ENCODE results near the gene FNDC3A.

The FNDC3A gene

DNA sequence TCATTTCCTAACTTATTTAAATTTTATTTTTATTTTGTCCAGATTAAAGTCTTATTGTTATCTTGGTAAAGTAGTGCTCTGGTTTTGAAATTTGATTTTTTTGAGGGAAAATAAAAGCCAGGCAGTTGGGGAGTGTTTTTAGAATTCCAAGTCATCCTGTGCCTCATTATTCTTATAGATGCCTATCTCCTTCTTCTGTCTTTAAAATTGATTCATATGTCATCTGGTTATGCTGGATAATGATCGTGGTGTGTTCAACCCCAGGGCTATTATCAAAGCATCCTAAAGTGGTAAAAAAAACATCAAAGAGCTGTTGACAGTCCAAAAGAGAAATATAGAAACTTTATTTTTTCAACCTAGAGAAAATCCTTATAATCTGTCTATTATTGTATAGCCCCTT is 6.0 kb upstream of the FNDC3A start:
- DNase-seq = no peak
- WGBS = no CpG with 5 or more reads among the region's 1 CpG

DNA sequence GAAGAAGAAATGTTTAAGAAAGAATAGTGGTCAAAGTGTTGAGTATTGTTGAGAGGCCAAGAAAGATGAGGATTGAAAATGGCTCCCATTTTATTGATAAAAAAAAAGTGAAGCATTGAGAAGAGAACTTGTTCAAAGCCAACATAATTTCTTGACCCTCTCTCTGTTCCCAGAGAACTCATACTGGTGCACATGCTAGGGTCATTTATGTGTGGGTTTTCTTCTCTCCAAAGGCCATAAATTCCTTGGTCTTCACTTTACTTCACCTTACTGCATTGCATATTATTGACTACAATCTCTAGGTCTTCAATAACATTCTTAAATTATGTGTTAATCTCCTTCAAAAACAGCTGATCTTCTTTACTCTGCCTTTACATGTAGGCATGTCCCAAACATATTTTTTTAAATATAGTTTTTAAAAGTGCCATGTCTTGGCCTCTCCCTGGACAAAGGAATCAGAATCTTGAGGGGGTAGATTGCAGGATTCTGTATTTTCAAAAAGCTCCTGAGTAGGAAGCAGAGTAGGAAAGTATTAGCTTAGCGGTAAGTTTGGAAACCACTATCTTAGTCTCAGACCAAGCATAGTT is 1.8 kb upstream of the FNDC3A start:
- no peak overlapping the region for H3K4me2 ChIP-seq (ENCODE audit: low read length, poor library complexity, severe bottlenecking)
- no peak overlapping the region for H2BK5ac ChIP-seq (ENCODE audit: low read depth, low read length, poor library complexity, severe bottlenecking)
- 100% methylated on average over 1 of the region's 1 CpG for WGBS
- H4K8ac ChIP-seq (ENCODE audit: low read length) = no peak overlapping the region
- H2BK12ac ChIP-seq (ENCODE audit: low read length in 2 of 2) = no peak overlapping the region
- no peak overlapping the region for H3K27ac ChIP-seq (ENCODE audit: low read length, poor library complexity, severe bottlenecking)
- no peak overlapping the region for H3K23ac ChIP-seq (ENCODE audit: low read length in 2 of 2)
- peaks cover 44% of the 10 kb centered on the region for H3K9me3 ChIP-seq (ENCODE audit: control insufficient read depth, low read length)
- H2AFZ ChIP-seq (ENCODE audit: low read depth, low read length) = no peak overlapping the region
- no peak overlapping the region for H3K4ac ChIP-seq (ENCODE audit: low read depth in 1 of 2, low read length in 2 of 2)
- H2AK5ac ChIP-seq (ENCODE audit: low read length, severe bottlenecking) = no peak overlapping the region
- H3K18ac ChIP-seq (ENCODE audit: low read depth in 1 of 2, low read length in 2 of 2) = no peak overlapping the region
- no peak overlapping the region for H3K9ac ChIP-seq (ENCODE audit: low read length)
- no peak overlapping the region for H3K4me3 ChIP-seq (ENCODE audit: insufficient read depth in 1 of 2, low read depth in 1 of 2, low read length in 2 of 2)
- H2BK15ac ChIP-seq (ENCODE audit: low read depth, poor library complexity, severe bottlenecking) = no peak overlapping the region
- H4K91ac ChIP-seq (ENCODE audit: low read length) = no peak overlapping the region
- no peaks in the 10 kb centered on the region for H3K27me3 ChIP-seq (ENCODE audit: control insufficient read depth in 1 of 2, insufficient read depth in 1 of 2, low read length in 2 of 2)
- no peak overlapping the region for H2BK120ac ChIP-seq (ENCODE audit: low read depth, low read length)
- H3K36me3 ChIP-seq (ENCODE audit: control insufficient read depth in 1 of 2, insufficient read depth in 2 of 2, low read depth in 1 of 2, low read length in 2 of 2) = no peaks in the 10 kb centered on the region
- no peak for DNase-seq
- H3K4me1 ChIP-seq (ENCODE audit: control insufficient read depth, insufficient read depth, low read depth, low read length) = no peaks in the 10 kb centered on the region
- no peak overlapping the region for H3K14ac ChIP-seq (ENCODE audit: low read length in 2 of 2)
- H3K79me1 ChIP-seq (replicated peaks; ENCODE audit: low read length, poor library complexity, severe bottlenecking) = no peaks in the 10 kb centered on the region

More for the DNA sequence above, 6.0 kb upstream of the FNDC3A start:
- H3K79me1 ChIP-seq (replicated peaks; ENCODE audit: low read length, poor library complexity, severe bottlenecking) = no peaks in the 10 kb centered on the region
- no peak overlapping the region for H3K23ac ChIP-seq (ENCODE audit: low read length in 2 of 2)
- H2BK12ac ChIP-seq (ENCODE audit: low read length in 2 of 2) = no peak overlapping the region
- no peak overlapping the region for H3K9ac ChIP-seq (ENCODE audit: low read length)
- no peak overlapping the region for H3K27ac ChIP-seq (ENCODE audit: low read length, poor library complexity, severe bottlenecking)
- H3K4ac ChIP-seq (ENCODE audit: low read depth in 1 of 2, low read length in 2 of 2) = no peak overlapping the region
- no peak overlapping the region for H4K91ac ChIP-seq (ENCODE audit: low read length)
- no peak overlapping the region for H3K14ac ChIP-seq (ENCODE audit: low read length in 2 of 2)
- H2AK5ac ChIP-seq (ENCODE audit: low read length, severe bottlenecking) = no peak overlapping the region
- no peaks in the 10 kb centered on the region for H3K36me3 ChIP-seq (ENCODE audit: control insufficient read depth in 1 of 2, insufficient read depth in 2 of 2, low read depth in 1 of 2, low read length in 2 of 2)
- no peak overlapping the region for H4K8ac ChIP-seq (ENCODE audit: low read length)
- no peak overlapping the region for H3K4me3 ChIP-seq (ENCODE audit: insufficient read depth in 1 of 2, low read depth in 1 of 2, low read length in 2 of 2)
- no peak overlapping the region for H3K4me2 ChIP-seq (ENCODE audit: low read length, poor library complexity, severe bottlenecking)
- H3K4me1 ChIP-seq (ENCODE audit: control insufficient read depth, insufficient read depth, low read depth, low read length) = no peaks in the 10 kb centered on the region
- H3K18ac ChIP-seq (ENCODE audit: low read depth in 1 of 2, low read length in 2 of 2) = no peak overlapping the region
- no peaks in the 10 kb centered on the region for H3K27me3 ChIP-seq (ENCODE audit: control insufficient read depth in 1 of 2, insufficient read depth in 1 of 2, low read length in 2 of 2)
- H2BK5ac ChIP-seq (ENCODE audit: low read depth, low read length, poor library complexity, severe bottlenecking) = peak overlapping the region; percentile 31
- H2BK15ac ChIP-seq (ENCODE audit: low read depth, poor library complexity, severe bottlenecking) = no peak overlapping the region
- no peak overlapping the region for H2AFZ ChIP-seq (ENCODE audit: low read depth, low read length)
- no peak overlapping the region for H2BK120ac ChIP-seq (ENCODE audit: low read depth, low read length)
- peaks cover 44% of the 10 kb centered on the region for H3K9me3 ChIP-seq (ENCODE audit: control insufficient read depth, low read length)

DNA sequence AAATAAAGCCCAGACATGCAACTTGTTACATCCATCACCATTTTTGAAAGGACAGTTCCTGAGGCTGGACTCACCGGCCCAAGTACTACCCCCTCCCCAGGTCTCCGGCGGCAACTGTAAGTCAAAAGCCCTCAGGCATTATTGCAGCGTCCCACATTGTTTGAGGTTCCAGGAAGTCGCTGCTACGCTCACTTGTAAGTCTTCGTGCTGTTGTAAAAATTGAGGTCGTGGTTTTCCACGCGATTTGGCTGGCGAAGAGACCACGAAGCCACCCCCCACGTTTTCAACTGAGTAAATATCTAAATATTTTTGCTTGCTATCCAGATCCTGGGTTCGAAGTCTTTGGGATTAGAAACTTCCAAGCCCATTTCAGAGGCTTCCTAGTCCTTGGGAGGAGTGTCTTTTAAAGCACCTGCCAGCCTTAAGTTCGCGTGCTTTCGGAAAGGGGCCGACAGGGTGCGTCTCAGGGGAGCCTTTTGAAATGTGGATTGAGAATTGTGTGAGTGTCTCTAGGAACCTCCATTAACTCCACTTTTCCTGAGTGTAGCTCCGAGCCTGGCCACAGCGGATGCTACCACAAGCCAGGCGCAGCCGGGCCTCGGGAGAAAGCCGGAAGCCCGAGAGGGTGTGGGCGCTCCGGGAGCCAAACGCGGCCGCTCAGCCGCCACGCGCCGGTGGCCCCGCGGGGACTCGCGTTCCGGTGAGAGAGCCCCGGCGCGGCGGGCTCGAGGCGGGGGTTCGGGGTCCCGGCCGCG is 434 bp upstream of the FNDC3A start:
- 2% methylated on average over 35 of the region's 50 CpGs for WGBS

DNA sequence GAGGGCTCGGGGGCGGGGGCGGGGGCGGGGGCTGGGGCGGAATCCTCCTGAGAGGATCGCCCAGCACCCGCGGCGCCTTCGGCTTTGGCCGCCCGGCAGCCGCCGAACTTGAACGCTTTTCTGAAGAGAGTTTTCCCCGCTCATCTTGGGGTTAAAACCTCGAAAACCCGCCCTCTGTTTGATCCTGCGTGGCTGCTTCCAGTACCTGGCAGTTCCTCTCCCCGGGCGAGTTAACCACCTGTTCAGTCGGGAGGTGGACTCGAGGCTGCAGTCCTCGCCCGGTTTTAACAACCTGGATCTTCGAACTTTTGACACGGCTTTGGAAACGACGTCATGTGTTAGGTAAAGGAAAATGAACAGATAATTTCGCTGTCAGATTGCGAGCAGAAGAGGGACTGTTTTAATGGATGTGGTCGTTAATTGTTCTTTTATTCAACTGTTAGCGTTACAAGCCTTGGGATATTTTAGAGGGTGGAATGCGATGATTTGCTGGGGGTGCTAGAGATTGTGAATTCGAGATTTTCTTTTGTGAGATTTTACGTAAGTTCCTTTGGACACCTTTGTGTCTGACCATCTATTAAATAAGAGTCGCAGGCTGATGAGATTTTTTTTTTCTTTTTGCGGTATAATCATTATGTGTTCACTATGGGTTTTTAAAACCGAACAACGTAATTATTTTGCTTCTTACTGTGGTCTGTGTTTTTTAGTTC is 1.0 kb downstream of the FNDC3A start:
- H2AFZ ChIP-seq (ENCODE audit: low read depth, low read length) = peak overlapping the region; percentile 21
- H3K4me1 ChIP-seq (ENCODE audit: control insufficient read depth, insufficient read depth, low read depth, low read length) = no peaks in the 10 kb centered on the region
- H4K91ac ChIP-seq (ENCODE audit: low read length) = no peak overlapping the region
- no peak overlapping the region for H3K14ac ChIP-seq (ENCODE audit: low read length in 2 of 2)
- peak overlapping the region; percentile 86 for H3K27ac ChIP-seq (ENCODE audit: low read length, poor library complexity, severe bottlenecking)
- peaks cover 27% of the 10 kb centered on the region for H3K9me3 ChIP-seq (ENCODE audit: control insufficient read depth, low read length)
- H3K79me1 ChIP-seq (replicated peaks; ENCODE audit: low read length, poor library complexity, severe bottlenecking) = no peaks in the 10 kb centered on the region
- peak overlapping the region in 1 of 2 experiments; percentile 81 for H3K4ac ChIP-seq (ENCODE audit: low read depth in 1 of 2, low read length in 2 of 2)
- H2BK12ac ChIP-seq (ENCODE audit: low read length in 2 of 2) = peak overlapping the region in 1 of 2 experiments; percentile 23
- WGBS = under 1% methylated on average over 37 of the region's 40 CpGs
- no peak for DNase-seq
- peak overlapping the region; percentile 90 for H2BK15ac ChIP-seq (ENCODE audit: low read depth, poor library complexity, severe bottlenecking)
- H3K23ac ChIP-seq (ENCODE audit: low read length in 2 of 2) = no peak overlapping the region
- H3K36me3 ChIP-seq (ENCODE audit: control insufficient read depth in 1 of 2, insufficient read depth in 2 of 2, low read depth in 1 of 2, low read length in 2 of 2) = no peaks in the 10 kb centered on the region
- peak overlapping the region; percentile 85 to 91 for H3K4me3 ChIP-seq (ENCODE audit: insufficient read depth in 1 of 2, low read depth in 1 of 2, low read length in 2 of 2)
- peak overlapping the region; percentile 57 to 62 for H3K18ac ChIP-seq (ENCODE audit: low read depth in 1 of 2, low read length in 2 of 2)
- no peak overlapping the region for H4K8ac ChIP-seq (ENCODE audit: low read length)
- H2BK5ac ChIP-seq (ENCODE audit: low read depth, low read length, poor library complexity, severe bottlenecking) = no peak overlapping the region
- peak overlapping the region; percentile 49 for H2BK120ac ChIP-seq (ENCODE audit: low read depth, low read length)
- H3K27me3 ChIP-seq (ENCODE audit: control insufficient read depth in 1 of 2, insufficient read depth in 1 of 2, low read length in 2 of 2) = no peaks in the 10 kb centered on the region
- peak overlapping the region; percentile 97 for H3K9ac ChIP-seq (ENCODE audit: low read length)
- H3K4me2 ChIP-seq (ENCODE audit: low read length, poor library complexity, severe bottlenecking) = peak overlapping the region; percentile 85
- H2AK5ac ChIP-seq (ENCODE audit: low read length, severe bottlenecking) = no peak overlapping the region

More for the DNA sequence above, 434 bp upstream of the FNDC3A start:
- Histone ChIP-seq H2BK15ac (ENCODE audit: low read depth, poor library complexity, severe bottlenecking) (peak overlapping the region; percentile 100), H3K4me1 (ENCODE audit: control insufficient read depth, insufficient read depth, low read depth, low read length) (no peaks in the 10 kb centered on the region), H3K9me3 (ENCODE audit: control insufficient read depth, low read length) (peaks cover 34% of the 10 kb centered on the region), H2BK120ac (ENCODE audit: low read depth, low read length) (peak overlapping the region; percentile 99), H4K8ac (ENCODE audit: low read length) (peak overlapping the region; percentile 98), H2BK5ac (ENCODE audit: low read depth, low read length, poor library complexity, severe bottlenecking) (peak overlapping the region; percentile 87), H3K14ac (ENCODE audit: low read length in 2 of 2) (peak overlapping the region; percentile 69 to 71), H2BK12ac (ENCODE audit: low read length in 2 of 2) (no peak overlapping the region), H3K9ac (ENCODE audit: low read length) (peak overlapping the region; percentile 97), H3K27ac (ENCODE audit: low read length, poor library complexity, severe bottlenecking) (peak overlapping the region; percentile 87), H3K4me3 (ENCODE audit: insufficient read depth in 1 of 2, low read depth in 1 of 2, low read length in 2 of 2) (peak overlapping the region; percentile 85 to 91), H3K18ac (ENCODE audit: low read depth in 1 of 2, low read length in 2 of 2) (peak overlapping the region; percentile 96 to 99), H3K36me3 (ENCODE audit: control insufficient read depth in 1 of 2, insufficient read depth in 2 of 2, low read depth in 1 of 2, low read length in 2 of 2) (no peaks in the 10 kb centered on the region), H2AK5ac (ENCODE audit: low read length, severe bottlenecking) (no peak overlapping the region), H2AFZ (ENCODE audit: low read depth, low read length) (peak overlapping the region; percentile 99), H3K23ac (ENCODE audit: low read length in 2 of 2) (peak overlapping the region in 1 of 2 experiments; percentile 5), H3K79me1 (replicated peaks; ENCODE audit: low read length, poor library complexity, severe bottlenecking) (no peaks in the 10 kb centered on the region), H3K4me2 (ENCODE audit: low read length, poor library complexity, severe bottlenecking) (peak overlapping the region; percentile 64), H3K4ac (ENCODE audit: low read depth in 1 of 2, low read length in 2 of 2) (peak overlapping the region; percentile 81 to 89), H4K91ac (ENCODE audit: low read length) (peak overlapping the region; percentile 59), H3K27me3 (ENCODE audit: control insufficient read depth in 1 of 2, insufficient read depth in 1 of 2, low read length in 2 of 2) (no peaks in the 10 kb centered on the region)
- peak; percentile 74 for DNase-seq

Measured in mesenchymal stem cell (in vitro differentiated cells and primary cell).